Hepatic stellate cell (primary cell): Measurements from ENCODE around the gene AGGF1.
"Not testable (repeated sequence)": the region's sequence is repeated elsewhere in the genome, so short reads cannot be mapped to it uniquely, and the experiment has no call there.

ENCODE experiments used
- DNase-seq: peaks from one replicate; pipeline ENCODE4 v3.0.0; 2011; ENCODE audit warnings: low spot score

Gene AGGF1, protein sequence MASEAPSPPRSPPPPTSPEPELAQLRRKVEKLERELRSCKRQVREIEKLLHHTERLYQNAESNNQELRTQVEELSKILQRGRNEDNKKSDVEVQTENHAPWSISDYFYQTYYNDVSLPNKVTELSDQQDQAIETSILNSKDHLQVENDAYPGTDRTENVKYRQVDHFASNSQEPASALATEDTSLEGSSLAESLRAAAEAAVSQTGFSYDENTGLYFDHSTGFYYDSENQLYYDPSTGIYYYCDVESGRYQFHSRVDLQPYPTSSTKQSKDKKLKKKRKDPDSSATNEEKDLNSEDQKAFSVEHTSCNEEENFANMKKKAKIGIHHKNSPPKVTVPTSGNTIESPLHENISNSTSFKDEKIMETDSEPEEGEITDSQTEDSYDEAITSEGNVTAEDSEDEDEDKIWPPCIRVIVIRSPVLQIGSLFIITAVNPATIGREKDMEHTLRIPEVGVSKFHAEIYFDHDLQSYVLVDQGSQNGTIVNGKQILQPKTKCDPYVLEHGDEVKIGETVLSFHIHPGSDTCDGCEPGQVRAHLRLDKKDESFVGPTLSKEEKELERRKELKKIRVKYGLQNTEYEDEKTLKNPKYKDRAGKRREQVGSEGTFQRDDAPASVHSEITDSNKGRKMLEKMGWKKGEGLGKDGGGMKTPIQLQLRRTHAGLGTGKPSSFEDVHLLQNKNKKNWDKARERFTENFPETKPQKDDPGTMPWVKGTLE

DNA sequence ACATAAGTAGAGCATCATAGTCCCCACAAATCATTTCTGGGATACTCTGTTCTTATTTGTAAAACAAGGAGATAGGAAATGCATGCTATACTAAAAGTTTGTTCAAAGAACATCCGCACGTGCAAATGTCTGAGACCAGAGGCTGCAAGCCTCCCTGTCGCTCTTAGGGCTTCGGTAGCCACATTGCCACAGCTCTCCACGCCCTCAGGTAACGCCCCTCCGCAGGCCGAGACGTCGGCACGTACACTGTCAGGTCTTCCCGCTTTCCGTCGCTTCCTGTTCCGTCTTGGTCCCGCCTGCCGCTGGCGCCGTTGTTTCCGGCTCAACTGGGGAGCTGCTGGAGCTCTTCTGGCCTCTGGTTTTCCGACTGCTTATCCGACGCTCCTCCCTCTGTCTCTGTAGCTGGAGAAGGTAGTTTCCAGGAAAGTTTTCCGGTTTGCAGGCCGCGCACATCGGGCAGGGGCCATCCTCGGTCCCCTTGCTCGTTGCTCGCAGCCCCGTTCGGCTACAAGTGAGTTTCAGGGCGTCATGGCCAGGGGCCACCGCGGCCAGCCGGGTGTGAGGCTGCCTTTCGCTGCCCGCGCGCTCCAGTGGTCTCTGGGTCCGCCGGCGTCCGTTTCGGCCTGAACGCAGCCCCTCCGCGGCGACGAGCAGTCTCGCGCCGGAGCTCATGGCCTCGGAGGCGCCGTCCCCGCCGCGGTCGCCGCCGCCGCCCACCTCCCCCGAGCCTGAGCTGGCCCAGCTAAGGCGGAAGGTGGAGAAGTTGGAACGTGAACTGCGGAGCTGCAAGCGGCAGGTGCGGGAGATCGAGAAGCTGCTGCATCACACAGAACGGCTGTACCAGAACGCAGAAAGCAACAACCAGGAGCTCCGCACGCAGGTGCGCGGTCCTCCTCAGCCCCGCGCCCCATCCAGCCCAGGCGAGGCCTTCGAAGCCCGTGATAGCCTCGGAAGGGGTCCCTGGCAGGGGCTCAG lies at the start of gene AGGF1:
Gene AGGF1 (plus strand): TSS at position 308 of the 975 bp plus-strand sequence. CDS start 363 bp downstream, at position 671.
- peak; percentile 86 for DNase-seq

DNA sequence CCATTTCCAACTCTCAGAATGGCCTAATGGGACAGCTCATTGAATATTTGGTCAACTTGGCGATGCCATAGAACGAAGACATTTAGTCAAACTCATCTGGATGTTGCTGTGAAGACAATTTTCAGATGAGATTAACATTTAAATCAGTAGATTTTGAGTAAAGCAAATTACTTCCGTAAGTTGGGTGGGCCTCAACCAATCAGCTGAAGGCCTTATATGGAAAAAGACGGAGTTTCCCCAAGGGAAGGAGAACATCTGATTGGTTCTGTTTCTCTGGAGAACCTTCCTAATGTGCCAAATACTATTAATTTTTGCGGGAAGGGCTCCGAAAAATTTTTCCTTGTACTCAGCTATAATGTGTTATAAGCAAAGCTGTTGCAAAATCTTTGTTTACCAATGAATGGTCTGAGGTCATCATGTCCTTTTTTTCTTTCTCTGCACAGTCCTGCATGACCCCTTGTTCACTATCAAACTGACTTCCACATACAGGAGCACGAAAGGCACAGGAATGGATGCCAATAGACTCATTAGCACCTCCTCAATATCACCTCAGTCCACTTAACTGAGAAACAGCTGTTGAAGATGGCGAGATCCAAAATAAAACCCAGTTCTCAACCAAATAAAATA lies 49.6 kb upstream of the AGGF1 start:
- DNase-seq: no peak

DNA sequence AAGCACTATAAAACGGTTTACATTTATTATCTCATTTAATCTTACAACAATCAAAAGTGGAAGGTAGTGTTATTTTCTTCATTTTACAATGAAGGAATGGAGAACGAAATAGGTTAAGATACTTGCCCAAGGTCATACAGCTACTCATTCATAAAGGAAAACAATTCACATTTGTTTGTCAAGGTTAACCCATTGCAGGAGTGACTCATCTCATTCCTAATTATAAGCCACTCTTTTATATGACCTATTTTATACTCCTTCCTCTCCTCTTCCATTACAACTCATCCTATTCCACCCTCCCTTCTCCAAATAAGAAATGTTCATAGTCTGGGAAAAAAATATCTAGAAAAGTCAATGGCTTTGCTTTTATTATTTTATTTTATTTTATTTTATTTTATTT lies 47.8 kb upstream of the AGGF1 start:
- no peak for DNase-seq

DNA sequence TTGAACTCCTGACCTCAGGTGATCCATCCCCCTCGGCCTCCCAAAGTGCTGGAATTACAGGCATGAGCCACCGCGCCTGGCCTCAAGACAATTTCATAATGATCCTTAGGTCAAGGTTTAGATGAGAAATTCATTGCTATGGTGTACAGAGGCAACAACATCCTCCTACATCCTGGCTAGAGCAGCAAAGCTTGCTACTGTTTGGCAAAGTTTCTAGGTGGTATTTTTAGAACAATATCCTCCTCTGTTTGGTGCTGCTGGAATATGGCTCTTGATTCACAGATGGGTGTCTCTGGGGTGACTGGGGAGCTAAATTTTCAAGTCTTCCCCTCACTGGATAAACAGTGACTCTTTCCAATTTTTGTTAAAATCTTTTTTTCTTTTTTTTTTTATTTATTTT lies 46.7 kb upstream of the AGGF1 start:
- no peak for DNase-seq

DNA sequence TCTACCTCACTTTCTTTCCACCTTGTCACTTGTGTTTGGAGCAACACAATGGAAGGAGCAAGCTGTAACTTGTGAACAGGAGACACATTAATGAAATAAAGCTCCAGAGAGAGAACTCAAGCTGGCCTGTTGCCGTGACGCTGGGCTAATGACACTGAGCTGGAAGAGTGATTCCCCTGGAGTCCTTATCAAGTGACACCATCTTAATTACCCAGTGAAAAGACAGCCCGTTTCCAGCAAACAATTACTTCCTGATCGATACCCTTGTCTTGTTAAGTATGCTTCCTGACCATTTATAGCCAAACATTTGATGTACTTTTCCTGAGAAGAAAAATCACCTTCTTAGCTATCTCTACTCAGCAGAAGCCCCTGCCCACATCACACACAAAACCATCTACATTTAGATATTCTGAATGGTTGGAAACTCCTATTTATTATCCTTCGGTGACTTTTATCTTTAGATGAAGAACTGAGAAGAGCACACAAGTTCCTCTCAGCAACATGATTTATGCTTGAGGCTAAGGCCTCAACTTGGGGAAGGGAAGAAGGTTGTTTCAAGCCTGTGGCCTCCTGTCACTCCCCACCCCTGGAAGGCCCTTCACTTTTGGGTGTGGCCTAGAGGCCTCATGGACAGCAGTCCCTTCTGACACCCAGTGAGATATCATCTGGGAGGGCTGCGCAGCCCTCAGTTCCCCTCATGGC lies 43.2 kb upstream of the AGGF1 start:
- DNase-seq: no peak

DNA sequence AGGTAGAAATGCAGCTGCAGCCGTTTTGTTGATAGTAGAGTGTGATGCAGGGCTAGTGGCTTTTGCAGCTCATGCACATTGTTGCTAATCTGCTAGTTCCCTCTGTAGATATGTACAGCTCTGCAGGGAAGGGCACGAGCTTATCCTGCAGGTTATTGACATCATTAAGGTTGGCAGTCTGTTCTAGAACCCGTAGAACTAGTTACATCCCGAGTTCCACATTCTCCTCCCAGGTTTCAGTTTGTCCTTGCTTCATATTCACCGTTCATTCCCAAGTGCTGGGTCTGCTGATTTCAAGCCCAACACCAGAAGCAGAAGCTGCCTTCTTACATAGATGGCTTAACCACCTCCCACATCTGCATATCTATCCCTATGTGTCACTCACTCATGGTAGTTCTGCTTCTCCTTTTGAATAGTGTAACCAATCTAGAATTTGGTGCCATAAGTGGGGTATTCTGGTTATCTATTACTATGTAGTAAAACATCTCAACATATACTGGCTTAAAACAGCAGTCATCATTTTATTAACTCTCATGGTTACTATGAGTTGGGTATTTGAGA lies 39.2 kb upstream of the AGGF1 start:
- DNase-seq: no peak

DNA sequence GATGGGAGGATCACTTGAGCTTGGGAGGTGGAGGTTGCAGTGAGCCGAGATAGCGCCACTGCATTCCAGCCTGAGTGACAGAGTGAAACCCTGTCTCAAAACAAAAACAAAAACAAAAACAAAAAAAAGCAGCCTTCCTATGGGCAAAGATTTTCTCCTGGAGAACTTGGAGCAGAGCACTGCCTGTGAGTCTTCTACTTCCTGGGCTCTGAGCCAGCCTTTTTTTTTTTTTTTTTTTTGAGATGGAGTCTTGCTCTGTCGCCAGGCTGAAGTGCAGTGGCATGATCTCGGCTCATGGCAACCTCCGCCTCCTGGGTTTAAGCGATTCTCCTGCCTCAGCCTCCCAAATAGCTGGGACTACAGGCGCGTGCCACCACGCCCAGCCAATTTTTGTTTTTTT lies 36.8 kb upstream of the AGGF1 start:
- not testable (repeated sequence) for DNase-seq

DNA sequence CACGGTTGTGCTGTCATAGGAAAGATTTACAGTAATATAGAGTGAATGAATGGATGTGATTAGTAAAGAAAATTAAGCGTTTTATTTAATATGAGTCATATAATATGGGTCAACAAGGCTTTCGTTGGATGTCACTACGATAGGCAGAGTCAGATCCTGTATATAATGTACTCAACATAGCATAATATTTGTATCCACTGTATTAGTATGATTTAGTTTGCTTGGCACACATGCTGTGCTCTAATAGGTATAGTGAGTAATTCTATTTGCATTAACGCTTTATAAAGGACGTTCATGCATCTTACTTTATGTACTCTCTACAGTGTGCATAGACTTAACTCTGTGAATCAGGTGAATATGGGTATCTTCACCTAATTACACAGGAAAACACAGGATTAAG lies 35.9 kb upstream of the AGGF1 start:
- DNase-seq: no peak

DNA sequence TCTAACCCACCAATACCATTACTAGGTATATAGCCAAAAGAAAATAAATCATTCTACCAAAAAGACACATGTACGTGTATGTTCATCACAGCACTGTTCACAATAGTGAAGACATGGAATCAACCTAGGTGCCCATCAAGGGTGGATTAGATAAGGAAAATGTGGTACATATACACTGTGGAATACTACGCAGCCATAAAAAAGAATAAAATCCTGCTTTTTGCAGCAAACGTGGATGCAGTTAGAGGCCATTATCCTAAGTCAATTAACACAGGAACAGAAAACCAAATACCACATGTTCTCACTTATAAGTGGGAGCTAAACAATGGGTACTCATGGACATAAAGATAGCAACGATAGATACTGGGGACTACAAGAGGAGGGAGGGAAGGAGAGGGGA lies 32.0 kb upstream of the AGGF1 start:
- DNase-seq: not testable (repeated sequence)

DNA sequence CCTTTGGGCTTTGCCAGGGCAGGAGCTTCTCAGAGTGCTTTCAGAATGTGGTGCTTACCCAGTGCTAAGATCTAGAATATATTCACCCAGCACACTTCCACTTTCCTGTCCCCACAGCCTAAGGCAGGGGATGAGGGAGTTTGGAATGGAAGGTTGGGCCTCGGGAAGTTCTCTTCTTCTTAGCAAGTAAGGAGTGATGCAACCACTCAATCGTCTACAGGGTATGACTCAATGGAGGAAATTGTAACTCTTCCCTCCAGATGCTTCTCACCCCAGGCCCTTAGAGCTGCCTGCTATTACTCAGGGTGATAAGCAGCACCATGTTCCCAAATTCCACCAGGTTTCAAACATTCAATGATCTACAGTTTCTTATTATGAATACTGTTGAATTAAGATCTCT lies 30.8 kb upstream of the AGGF1 start:
- DNase-seq: no peak

DNA sequence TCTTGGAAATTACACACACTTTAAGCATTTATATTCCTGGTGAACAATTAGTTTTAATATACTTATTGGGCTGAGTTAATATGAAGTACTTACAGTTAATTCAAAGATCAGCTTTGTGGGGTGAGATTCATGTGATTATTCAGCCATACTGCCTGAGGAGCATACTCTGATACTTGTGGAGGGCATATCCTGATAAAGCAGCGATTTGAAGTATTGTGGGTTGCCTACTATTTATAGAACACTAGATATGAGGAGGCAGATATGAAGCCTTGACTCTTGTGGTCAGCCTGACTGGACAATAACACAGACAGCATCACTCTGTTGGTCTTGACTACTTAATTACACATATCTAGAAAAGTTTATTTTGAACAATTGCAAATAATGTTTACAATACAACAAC lies 27.0 kb upstream of the AGGF1 start:
- no peak for DNase-seq

DNA sequence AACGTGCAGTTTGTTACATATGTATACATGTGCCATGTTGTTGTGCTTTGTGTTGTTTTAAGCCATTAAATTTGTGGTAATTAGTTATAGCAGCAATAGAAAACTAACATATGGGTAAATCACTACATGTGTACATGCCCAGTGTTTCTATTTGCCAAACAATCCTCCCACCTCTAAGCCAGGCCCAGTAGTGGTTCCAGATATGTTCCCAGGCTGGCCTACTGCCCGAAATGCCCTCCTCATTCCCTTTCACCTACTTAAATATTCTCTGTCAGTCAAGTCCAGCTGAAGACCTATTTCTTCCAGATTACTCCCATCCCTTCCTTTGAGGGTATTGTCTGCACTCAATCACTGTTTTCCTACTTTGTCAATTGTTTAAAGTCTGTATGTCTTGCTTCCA lies 24.1 kb upstream of the AGGF1 start:
- DNase-seq: no peak

DNA sequence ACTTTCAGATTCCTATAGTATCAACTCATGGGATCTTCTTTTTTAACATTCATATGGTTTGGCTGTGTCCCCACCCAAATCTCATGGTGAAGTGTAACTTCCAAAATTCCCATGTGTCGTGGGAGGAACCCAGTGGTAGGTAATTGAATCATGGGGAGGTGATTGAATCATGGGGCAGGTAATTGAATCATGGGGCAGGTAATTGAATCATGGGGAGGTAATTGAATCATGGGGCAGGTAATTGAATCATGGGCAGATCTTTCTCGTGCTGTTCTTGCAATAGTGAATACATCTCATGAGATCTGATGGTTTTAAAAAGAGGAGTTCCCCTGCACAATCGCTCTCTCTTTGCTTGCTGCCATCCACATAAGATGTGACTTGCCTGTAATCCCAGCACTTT lies 21.8 kb upstream of the AGGF1 start:
- DNase-seq: no peak

DNA sequence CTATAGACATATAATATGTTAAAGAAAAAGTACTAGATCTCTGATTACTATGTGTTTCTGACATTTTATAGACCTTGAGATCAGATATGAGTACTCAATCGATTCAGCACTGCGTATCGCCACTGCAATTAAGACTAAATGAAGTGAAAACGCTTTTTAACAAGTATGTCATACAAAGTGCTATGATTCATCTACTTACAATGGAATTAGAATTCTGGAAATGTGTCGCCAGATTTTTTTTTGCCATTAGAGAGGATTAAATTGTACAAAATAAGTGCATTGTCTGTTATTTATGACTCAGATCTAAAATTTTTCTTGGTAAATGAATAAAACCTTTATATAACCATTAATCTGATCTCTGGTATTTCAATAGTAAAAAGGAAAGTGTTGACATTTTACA lies 20.0 kb upstream of the AGGF1 start:
- DNase-seq: no peak

DNA sequence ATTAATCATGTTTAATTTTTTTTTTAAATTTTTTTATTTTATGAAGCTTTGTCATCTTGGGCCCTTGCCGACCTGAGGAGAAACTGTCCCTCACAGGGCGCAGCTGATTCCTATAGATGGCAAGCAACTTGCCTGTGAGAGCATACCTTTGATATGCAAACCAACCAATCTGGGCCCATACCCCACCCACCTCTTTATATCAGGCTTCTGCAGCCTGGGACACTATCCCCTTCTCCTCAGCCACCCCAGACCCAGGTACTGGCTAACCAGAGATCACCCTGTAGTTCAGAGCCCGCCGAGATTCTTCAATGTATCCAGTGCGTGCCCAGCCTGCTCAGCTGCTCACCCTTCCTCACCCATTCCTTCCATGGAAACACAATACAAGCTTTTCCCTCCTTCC lies 18.7 kb upstream of the AGGF1 start:
- no peak for DNase-seq

DNA sequence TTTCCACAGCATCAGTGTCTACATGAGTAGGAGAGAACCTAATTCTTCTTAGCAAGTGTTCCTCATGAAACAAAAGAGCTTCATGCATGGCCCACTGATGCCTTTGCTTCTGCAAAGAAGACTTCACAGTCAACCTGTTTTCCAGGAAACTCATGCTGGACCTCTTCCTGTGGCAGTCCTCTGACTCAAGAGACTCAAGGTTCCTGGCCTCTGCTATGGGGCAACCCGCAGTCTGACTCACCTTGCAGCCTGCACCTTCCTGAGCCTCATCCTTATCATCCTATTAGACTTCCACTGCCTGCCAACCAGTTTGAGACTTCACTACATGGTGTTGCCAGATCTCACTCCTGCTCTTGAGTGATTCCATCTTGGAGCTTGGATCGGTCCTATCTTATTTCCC lies 17.6 kb upstream of the AGGF1 start:
- DNase-seq: no peak

DNA sequence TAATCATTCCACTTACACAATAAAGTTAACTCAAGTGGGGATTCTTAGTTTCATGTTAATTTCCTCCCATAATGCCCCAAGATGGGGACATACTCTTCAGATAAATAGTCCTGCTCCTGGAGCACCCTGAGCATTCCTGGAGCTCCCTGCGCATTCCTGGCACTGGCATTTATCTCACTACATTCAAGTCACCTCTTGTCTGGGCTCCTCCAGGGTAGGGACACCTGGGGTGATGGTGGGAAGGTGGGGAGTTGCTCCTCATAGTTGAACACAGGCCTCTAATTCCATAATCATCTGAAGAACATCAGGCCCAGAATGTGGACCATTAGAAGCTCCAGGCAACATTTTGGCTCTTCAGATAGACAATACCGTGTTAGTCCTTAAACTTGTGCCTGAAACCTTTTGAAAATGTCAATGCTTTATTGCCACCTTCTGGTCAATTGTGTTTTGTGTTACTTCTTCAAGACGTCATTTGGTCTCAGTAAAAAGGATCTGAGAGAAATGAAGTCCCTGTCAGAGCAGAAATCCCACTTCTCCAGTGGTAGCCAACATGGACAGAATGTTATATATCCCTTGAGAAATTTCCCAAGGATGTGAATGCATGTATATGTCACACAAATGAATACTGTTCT lies 14.2 kb upstream of the AGGF1 start:
- DNase-seq: no peak

DNA sequence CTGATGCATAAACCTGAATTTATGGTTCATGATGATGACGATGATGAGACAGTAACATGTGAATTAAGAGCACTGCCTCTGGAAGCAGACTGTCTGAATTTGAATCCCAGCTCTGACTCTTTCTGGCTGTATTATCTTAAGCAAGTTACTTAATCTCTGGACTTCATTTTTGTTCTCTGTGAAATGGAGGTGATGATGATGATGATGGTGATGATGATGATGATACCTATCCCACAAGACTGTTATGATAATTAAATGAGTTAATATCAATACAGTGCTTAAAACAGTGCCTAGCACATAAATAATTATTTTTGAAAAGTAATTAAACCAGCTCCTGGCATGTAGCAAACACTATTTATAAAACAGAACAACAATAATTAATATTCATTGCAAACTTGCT lies 13.2 kb upstream of the AGGF1 start:
- no peak for DNase-seq

DNA sequence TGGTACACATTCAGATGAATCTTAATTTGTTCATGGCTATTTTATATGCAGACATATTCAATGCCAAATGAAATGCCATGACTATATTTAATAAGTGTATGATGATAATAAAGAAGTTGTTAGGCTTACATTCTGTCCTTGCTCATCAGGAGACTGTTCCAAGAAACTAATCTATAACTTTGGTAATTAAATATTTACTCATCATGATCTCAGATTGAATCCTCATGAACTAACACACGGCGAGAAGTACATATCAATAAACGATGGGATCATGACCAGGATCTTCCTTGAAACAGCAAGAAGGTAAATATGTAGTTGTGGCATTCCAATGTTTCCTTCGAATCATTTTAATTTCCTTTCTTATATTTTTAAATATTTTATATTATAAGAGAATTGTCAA lies 12.5 kb upstream of the AGGF1 start:
- DNase-seq: no peak
